ENCODE measurements around the gene C12orf50. TPM values are rescaled to one million over a fixed set of nuclear protein-coding genes. Genes with fewer than 3 reads are reported as not detected.

Gene C12orf50
- total and polyA plus RNA-seq, 2 of the 13 experiments (the other 11 are each of a cell fraction or from before 2014, with no cell fraction given) = not detected

- no peak for TF ChIP-seq FOXP4 (CRISPR knock-in tag; IDR thresholded peaks at IDR 0.05)
- TF ChIP-seq MIER2 (CRISPR knock-in tag; IDR thresholded peaks at IDR 0.05) = no peak
Measured at GRCh38 chr12:88052686-88053085, 23.5 kb upstream of the C12orf50 start (continued).

- in situ Hi-C loops (cut with HindIII; ENCODE audit: extremely low pct_ligation_motif_present, low pct_unique_long_range_greater_than_20kb) (no loop called here), intact Hi-C loops (cut with micrococcal nuclease; ENCODE audit: unreplicated experiment) (no loop called here)
- H2AFZ ChIP-seq (ENCODE audit: low read length) = no peak overlapping the region
- BruUV-seq (replicated peaks) = no TSS peak
- H3K79me2 ChIP-seq (ENCODE audit: insufficient read depth, low read length) = peaks cover 4% of the 10 kb centered on the region
- no peaks in the 10 kb centered on the region for H3K27me3 ChIP-seq (ENCODE audit: control insufficient read depth in 1 of 2, insufficient read depth in 2 of 2, low read length in 2 of 2)
- no peak for FAIRE-seq
- no peak overlapping the region for H3K9ac ChIP-seq (ENCODE audit: insufficient read depth, low read depth, low read length)
- WGBS (ENCODE audit: low lambda C conversion rate) = 94% methylated on average over 5 of the region's 5 CpGs
- CTCF ChIA-PET (ENCODE audit: low intra/inter-chr PET ratio, low total read pairs) = no interaction called here
- peaks cover 8% of the 10 kb centered on the region; the same call in 1 of the 2 replicates for H3K4me1 ChIP-seq (ENCODE audit: insufficient read depth, low read length)
- H3K4me2 ChIP-seq (ENCODE audit: low read depth, low read length) = no peak overlapping the region
- H3K9me3 ChIP-seq (ENCODE audit: low read length) = no peaks in the 10 kb centered on the region
- POLR2A ChIA-PET = no interaction called here
- no peak overlapping the region for H3K4me3 ChIP-seq (replicated peaks in 1 of 3; ENCODE audit: insufficient read depth in 1 of 3, low read depth in 2 of 3, low read length in 3 of 3)
- no peak for DNase-seq (ENCODE audit: low spot score)
- H3K27ac ChIP-seq (ENCODE audit: extremely low read length, insufficient read depth, low read length) = no peak overlapping the region
- H4K20me1 ChIP-seq (ENCODE audit: insufficient read depth, low read length) = no peaks in the 10 kb centered on the region
- no peak for ATAC-seq
- no peak for TF ChIP-seq SATB2 (CRISPR knock-in tag; IDR thresholded peaks at IDR 0.05)
- no peak for TF ChIP-seq U2AF1 (optimal IDR thresholded peaks at IDR 0.05; ENCODE audit: low read depth, low read length)
- TF ChIP-seq KMT2A (CRISPR knock-in tag; IDR thresholded peaks at IDR 0.05) = no peak
- TF ChIP-seq NONO (IDR thresholded peaks at IDR 0.05) = no peak
- no peak for TF ChIP-seq NONO (CRISPR knock-in tag; conservative IDR thresholded peaks at IDR 0.05)
- no peak for TF ChIP-seq TRIM22 (IDR thresholded peaks at IDR 0.05)
- TF ChIP-seq RFXANK (CRISPR knock-in tag; IDR thresholded peaks at IDR 0.05) = no peak
- TF ChIP-seq GABPA (IDR thresholded peaks at IDR 0.05; ENCODE audit: low read depth, low read length) = no peak
- no peak for TF ChIP-seq GABPA (CRISPR knock-in tag; IDR thresholded peaks at IDR 0.05; ENCODE audit: low read depth)
- TF ChIP-seq ZNF205 (CRISPR knock-in tag; IDR thresholded peaks at IDR 0.05) = no peak
- TF ChIP-seq SYNCRIP (IDR thresholded peaks at IDR 0.05; ENCODE audit: insufficient read depth, low read depth, low read length) = no peak
- no peak for TF ChIP-seq PAX8 (CRISPR knock-in tag; IDR thresholded peaks at IDR 0.05; ENCODE audit: borderline replicate concordance)
- TF ChIP-seq CREM (IDR thresholded peaks at IDR 0.05) = no peak
- no peak for TF ChIP-seq CREM (CRISPR knock-in tag; IDR thresholded peaks at IDR 0.05)
- TF ChIP-seq, protein P1, sequence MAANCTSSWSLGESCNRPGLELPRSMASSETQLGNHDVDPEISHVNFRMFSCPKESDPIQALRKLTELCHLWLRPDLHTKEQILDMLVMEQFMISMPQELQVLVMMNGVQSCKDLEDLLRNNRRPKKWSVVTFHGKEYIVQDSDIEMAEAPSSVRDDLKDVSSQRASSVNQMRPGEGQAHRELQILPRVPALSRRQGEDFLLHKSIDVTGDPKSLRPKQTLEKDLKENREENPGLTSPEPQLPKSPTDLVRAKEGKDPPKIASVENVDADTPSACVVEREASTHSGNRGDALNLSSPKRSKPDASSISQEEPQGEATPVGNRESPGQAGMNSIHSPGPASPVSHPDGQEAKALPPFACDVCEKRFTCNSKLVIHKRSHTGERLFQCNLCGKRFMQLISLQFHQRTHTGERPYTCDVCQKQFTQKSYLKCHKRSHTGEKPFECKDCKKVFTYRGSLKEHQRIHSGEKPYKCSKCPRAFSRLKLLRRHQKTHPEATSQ (CRISPR knock-in tag; IDR thresholded peaks at IDR 0.05; ENCODE audit: borderline replicate concordance) = no peak
- no peak for TF ChIP-seq FOXM1 (CRISPR knock-in tag; IDR thresholded peaks at IDR 0.05)
- TF ChIP-seq ZNF446 (CRISPR knock-in tag; IDR thresholded peaks at IDR 0.05) = no peak
- no peak for TF ChIP-seq FOXP1 (IDR thresholded peaks at IDR 0.05)
- TF ChIP-seq FOXP1 (CRISPR knock-in tag; IDR thresholded peaks at IDR 0.05) = no peak
- H3K36me3 ChIP-seq (replicated peaks in 1 of 2; ENCODE audit: control insufficient read depth in 1 of 2, insufficient read depth in 2 of 2, low read length in 2 of 2) = peaks cover 6 to 51% of the 10 kb centered on the region in 2 experiments; a peak in 4 of 5 replicates
Measured at GRCh38 chr12:88044035-88044434, 14.8 kb upstream of the C12orf50 start.
